Calu3 (cell line): ENCODE results near the gene TRPV4. TPM values are rescaled to one million over a fixed set of nuclear protein-coding genes. Genes with fewer than 3 reads are reported as not detected.

ENCODE experiments used
- BruUV-seq: library from RNA; stranded (reverse); fragments of 400-500 nt; replicated peaks from 2 replicates; lab custom pipeline; 2021; lab: Mats Ljungman, UMichigan
- CTCF ChIA-PET: fragments of 300-600 bp; sonication (Branson Sonifier 250); formaldehyde crosslinking; loops from one replicate; lab custom pipeline; 2022; ENCODE audit warnings: antibody characterized with exemption; lab: Charles Lee
- DNase-seq: peaks from one replicate; pipeline ENCODE4 v3.0.0; 2022
- H3K27ac Mint-ChIP-seq: one replicate; pipeline ENCODE4 v1.8.0; 2022; ENCODE audit warnings: mixed read lengths; ENCODE audit not compliant: unreplicated experiment
- H3K27me3 Mint-ChIP-seq: one replicate; pipeline ENCODE4 v1.8.0; 2022; ENCODE audit warnings: mixed read lengths; ENCODE audit not compliant: unreplicated experiment
- H3K36me3 Mint-ChIP-seq: one replicate; pipeline ENCODE4 v1.8.0; 2022; ENCODE audit warnings: mild to moderate bottlenecking, moderate library complexity, mixed read lengths; ENCODE audit not compliant: insufficient read depth, unreplicated experiment
- H3K4me1 Mint-ChIP-seq: one replicate; pipeline ENCODE4 v1.8.0; 2022; ENCODE audit warnings: mild to moderate bottlenecking, low read depth, mixed read lengths; ENCODE audit not compliant: unreplicated experiment
- H3K4me3 Mint-ChIP-seq: one replicate; pipeline ENCODE4 v1.8.0; 2022; ENCODE audit warnings: mild to moderate bottlenecking, low read depth, moderate library complexity, mixed read lengths; ENCODE audit not compliant: unreplicated experiment
- H3K9me3 Mint-ChIP-seq: one replicate; pipeline ENCODE4 v1.8.0; 2022; ENCODE audit warnings: low read depth, mixed read lengths; ENCODE audit not compliant: unreplicated experiment
- CTCF ChIP-seq: fragments of 200-600 bp; IDR thresholded peaks from one replicate; pipeline ENCODE4 v1.8.0; 2022; ENCODE audit warnings: antibody characterized with exemption; ENCODE audit not compliant: unreplicated experiment
- intact Hi-C: fragments of 100-400 bp; cut with micrococcal nuclease; formaldehyde crosslinking; loops from one replicate; pipeline ENCODE4 v1.10.0; 2022; ENCODE audit not compliant: unreplicated experiment
- total RNA-seq: library from RNA; stranded (reverse); gene quantifications from 2 replicates; pipeline ENCODE4 v1.2.3, GENCODE V29; 2022

Gene TRPV4
- total RNA-seq, 1 experiment from 2014 or later, result 25.3 TPM

GRCh38 chr12:109803678-109804077, 29.5 kb downstream of the TRPV4 start:
- Mint-ChIP-seq H3K27me3 (no peaks in the 10 kb centered on the region), H3K36me3 (peaks cover 6% of the 10 kb centered on the region), H3K27ac (no peak overlapping the region), H3K4me3 (no peak overlapping the region), H3K4me1 (no peaks in the 10 kb centered on the region), H3K9me3 (no peaks in the 10 kb centered on the region)
- no peak for DNase-seq
- no peak for TF ChIP-seq CTCF
- intact Hi-C loops, result loop anchor here (2.0 kb wide), 1 partner anchor 77 kb away; the partner anchor contains the start of gene GLTP
- CTCF ChIA-PET, result interaction anchor here (2.9 kb wide), 1 partner anchor 42 kb away, joined by 24 read pairs; no protein-coding TSS in a partner anchor
- no TSS peak for BruUV-seq

- Mint-ChIP-seq H3K4me3 (no peak overlapping the region), H3K36me3 (peaks cover 11% of the 10 kb centered on the region), H3K27me3 (no peaks in the 10 kb centered on the region), H3K27ac (no peak overlapping the region), H3K9me3 (no peaks in the 10 kb centered on the region), H3K4me1 (no peaks in the 10 kb centered on the region)
- intact Hi-C loops, result no loop called here
- BruUV-seq, result no TSS peak
- CTCF ChIA-PET, result no interaction called here
- no peak for DNase-seq
- no peak for TF ChIP-seq CTCF
Measured at GRCh38 chr12:109802828-109803227, 30.4 kb downstream of the TRPV4 start.

- CTCF ChIA-PET, result no interaction called here
- BruUV-seq, result no TSS peak
- H3K9me3 Mint-ChIP-seq, result no peaks in the 10 kb centered on the region
- no peak for DNase-seq
- H3K27me3 Mint-ChIP-seq, result no peaks in the 10 kb centered on the region
- no peak overlapping the region for H3K4me3 Mint-ChIP-seq
- intact Hi-C loops, result no loop called here
- peaks cover 17% of the 10 kb centered on the region for H3K36me3 Mint-ChIP-seq
- H3K4me1 Mint-ChIP-seq, result no peaks in the 10 kb centered on the region
- H3K27ac Mint-ChIP-seq, result no peak overlapping the region
- TF ChIP-seq CTCF, result no peak
Measured at GRCh38 chr12:109800536-109800935, 32.7 kb downstream of the TRPV4 start.

- no peaks in the 10 kb centered on the region for H3K4me1 Mint-ChIP-seq
- no TSS peak for BruUV-seq
- H3K9me3 Mint-ChIP-seq, result no peaks in the 10 kb centered on the region
- TF ChIP-seq CTCF, result no peak
- peaks cover 17% of the 10 kb centered on the region for H3K36me3 Mint-ChIP-seq
- CTCF ChIA-PET, result no interaction called here
- H3K4me3 Mint-ChIP-seq, result no peak overlapping the region
- no peaks in the 10 kb centered on the region for H3K27me3 Mint-ChIP-seq
- H3K27ac Mint-ChIP-seq, result no peak overlapping the region
- DNase-seq, result no peak
- intact Hi-C loops, result no loop called here
Measured at GRCh38 chr12:109798691-109799090, 34.5 kb downstream of the TRPV4 start.
